ENCODE data around the gene RTN4R. TPM values are rescaled to one million over a fixed set of nuclear protein-coding genes. Genes with fewer than 3 reads are reported as not detected.

The RTN4R gene
- polyA plus RNA-seq, 1 experiment = 0.16 TPM

DNA sequence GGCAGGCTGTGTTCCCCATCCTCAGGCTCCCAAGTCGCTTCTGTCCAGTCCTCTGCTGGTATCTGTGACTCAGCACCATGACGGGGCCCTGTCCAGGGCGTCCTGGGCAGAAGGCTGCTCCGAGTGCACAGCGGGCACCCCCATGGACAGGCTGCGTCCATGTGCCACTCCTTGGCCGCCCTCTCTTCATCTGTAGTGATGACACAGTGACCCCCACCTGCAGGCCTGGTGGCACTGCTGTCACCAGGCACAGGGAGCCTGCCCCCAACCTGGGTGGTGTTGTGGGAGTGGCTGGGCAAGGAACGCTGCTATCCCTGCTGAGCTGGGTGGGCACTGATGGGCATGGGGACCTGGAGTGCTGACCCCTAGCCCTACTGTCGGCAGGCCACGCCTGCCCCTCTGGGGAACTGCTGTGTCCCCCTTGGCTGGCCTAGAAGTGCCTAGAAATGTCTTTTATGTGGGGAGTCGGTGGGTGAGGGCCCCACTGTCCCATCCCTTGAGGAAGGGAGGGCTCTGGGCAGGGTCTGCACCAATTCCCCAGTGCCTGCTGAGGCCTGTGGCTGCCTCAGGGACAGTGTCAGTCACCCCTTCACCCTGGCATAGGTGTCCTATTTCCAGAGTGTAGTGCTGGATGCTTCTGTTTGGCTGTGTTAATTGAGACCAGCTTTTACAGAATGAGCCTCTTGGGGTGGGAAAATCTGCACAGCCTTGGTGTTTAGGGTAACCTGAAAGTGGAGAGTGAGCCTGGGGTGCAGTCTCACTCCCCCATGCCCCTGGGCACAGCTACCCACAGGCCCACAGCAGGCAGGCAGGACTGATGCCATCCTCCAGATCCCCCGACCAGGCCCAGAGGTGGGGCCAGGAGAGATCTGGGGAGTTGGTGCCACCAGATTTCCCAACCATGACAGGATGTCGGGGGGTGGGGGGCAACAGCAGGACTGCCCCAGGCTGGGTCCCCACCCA is 34.5 kb downstream of the RTN4R start:
- no peaks in the 10 kb centered on the region; the same call in 1 of the 2 replicates for H3K9me3 ChIP-seq (ENCODE audit: control insufficient read depth, insufficient read depth, low read length)
- no peak overlapping the region for H3K27ac ChIP-seq (ENCODE audit: low read depth, low read length)
- POLR2A ChIA-PET = no interaction called here
- TF ChIP-seq, protein P1, sequence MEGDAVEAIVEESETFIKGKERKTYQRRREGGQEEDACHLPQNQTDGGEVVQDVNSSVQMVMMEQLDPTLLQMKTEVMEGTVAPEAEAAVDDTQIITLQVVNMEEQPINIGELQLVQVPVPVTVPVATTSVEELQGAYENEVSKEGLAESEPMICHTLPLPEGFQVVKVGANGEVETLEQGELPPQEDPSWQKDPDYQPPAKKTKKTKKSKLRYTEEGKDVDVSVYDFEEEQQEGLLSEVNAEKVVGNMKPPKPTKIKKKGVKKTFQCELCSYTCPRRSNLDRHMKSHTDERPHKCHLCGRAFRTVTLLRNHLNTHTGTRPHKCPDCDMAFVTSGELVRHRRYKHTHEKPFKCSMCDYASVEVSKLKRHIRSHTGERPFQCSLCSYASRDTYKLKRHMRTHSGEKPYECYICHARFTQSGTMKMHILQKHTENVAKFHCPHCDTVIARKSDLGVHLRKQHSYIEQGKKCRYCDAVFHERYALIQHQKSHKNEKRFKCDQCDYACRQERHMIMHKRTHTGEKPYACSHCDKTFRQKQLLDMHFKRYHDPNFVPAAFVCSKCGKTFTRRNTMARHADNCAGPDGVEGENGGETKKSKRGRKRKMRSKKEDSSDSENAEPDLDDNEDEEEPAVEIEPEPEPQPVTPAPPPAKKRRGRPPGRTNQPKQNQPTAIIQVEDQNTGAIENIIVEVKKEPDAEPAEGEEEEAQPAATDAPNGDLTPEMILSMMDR (IDR thresholded peaks at IDR 0.05; ENCODE audit: low read depth, low read length) = no peak
- no peak overlapping the region for H3K4me3 ChIP-seq (ENCODE audit: low read depth, low read length)
- DNase-seq (ENCODE audit: low read depth, low spot score) = no peak
- CTCF ChIA-PET = no interaction called here
- H3K27me3 ChIP-seq (ENCODE audit: control insufficient read depth, insufficient read depth, low read length) = peaks cover 55% of the 10 kb centered on the region

DNA sequence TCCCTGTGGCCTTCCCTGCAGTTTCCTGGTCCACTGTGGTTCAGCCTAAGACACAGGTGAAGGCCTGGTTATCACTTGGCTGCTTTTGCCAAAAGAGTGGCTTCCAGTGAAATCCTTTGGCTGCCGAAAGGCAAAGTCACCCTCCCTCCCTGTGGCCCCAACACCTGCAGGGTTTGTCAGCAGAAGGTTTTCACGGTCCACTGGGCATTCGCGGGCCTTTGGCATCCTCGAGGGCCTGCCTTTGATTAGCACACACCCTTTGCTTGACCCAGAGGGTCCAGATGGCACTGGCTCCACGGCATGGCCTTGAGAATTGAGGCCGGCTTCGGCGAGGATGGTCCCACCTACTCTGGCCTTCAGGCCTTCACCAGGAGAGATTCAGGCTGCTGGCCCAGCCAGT is 35.3 kb downstream of the RTN4R start:
- ChIA-PET POLR2A (no interaction called here), CTCF (no interaction called here)
- H3K27me3 ChIP-seq (ENCODE audit: control insufficient read depth, insufficient read depth, low read length) = peaks cover 60% of the 10 kb centered on the region
- H3K27ac ChIP-seq (ENCODE audit: low read depth, low read length) = no peak overlapping the region
- no peak for DNase-seq (ENCODE audit: low read depth, low spot score)
- TF ChIP-seq, protein P1 (IDR thresholded peaks at IDR 0.05; ENCODE audit: low read depth, low read length) = no peak
- H3K4me3 ChIP-seq (ENCODE audit: low read depth, low read length) = no peak overlapping the region
- no peaks in the 10 kb centered on the region; the same call in 1 of the 2 replicates for H3K9me3 ChIP-seq (ENCODE audit: control insufficient read depth, insufficient read depth, low read length)

DNA sequence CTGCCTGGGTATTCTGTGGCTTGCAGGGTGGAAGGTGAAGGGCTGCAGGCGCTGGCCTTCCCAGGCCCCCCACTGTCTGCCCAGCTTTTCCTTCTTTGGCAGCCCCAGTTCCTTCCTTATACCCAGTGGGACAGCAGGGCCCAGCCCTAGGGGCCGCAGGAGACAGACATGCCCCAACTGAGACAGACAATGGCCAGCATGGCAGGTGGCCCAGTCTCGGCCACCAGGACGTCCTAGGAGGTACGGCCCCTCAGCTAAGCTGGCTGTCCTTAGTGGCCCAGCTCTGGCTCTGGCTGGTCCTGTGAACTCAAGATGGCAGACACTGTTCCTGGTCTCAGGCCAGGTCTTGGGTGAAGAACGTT is 35.9 kb downstream of the RTN4R start:
- no peak for DNase-seq (ENCODE audit: low read depth, low spot score)
- peaks cover 60% of the 10 kb centered on the region for H3K27me3 ChIP-seq (ENCODE audit: control insufficient read depth, insufficient read depth, low read length)
- H3K9me3 ChIP-seq (ENCODE audit: control insufficient read depth, insufficient read depth, low read length) = no peaks in the 10 kb centered on the region; the same call in 1 of the 2 replicates
- POLR2A ChIA-PET = no interaction called here
- CTCF ChIA-PET = no interaction called here
- TF ChIP-seq, protein P1 (IDR thresholded peaks at IDR 0.05; ENCODE audit: low read depth, low read length) = no peak
- no peak overlapping the region for H3K4me3 ChIP-seq (ENCODE audit: low read depth, low read length)
- no peak overlapping the region for H3K27ac ChIP-seq (ENCODE audit: low read depth, low read length)

DNA sequence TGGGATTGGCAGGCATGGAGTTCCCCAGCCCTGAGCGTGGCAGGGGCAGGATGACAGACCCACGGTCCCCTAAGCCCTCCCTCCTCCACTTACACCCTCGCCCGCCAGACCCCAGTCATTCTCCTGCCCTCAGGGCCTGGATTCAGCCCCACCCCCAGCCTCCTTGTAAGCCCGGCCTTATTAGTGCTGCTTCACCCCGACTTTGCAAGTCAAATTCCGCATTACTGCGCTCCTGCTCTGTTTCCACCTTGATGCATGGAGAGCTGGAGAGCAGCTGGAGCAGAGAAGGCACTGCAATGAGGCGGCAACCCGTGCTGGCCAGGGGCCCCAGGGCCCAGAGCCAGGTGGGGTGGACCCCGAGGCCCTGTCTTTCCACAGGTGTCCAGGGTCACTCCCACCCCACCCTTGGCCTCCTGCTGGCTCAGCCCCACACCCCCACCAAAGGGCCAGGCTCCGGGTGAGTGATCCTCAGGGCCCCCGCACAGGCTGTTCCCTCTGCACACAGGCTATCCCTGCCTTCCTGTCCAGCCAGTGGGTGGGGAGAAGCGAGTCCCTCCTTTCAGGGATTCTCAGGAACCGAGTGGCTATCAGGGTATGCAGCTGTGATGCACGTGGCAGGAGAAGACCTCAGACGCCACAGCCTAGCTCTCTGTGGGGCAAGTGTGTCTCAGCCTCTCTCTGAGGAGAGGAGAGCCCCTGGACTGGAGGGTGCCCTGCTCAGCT is 36.4 kb downstream of the RTN4R start:
- Histone ChIP-seq H3K27ac (ENCODE audit: low read depth, low read length) (no peak overlapping the region), H3K9me3 (ENCODE audit: control insufficient read depth, insufficient read depth, low read length) (no peaks in the 10 kb centered on the region; the same call in 1 of the 2 replicates), H3K27me3 (ENCODE audit: control insufficient read depth, insufficient read depth, low read length) (peaks cover 57% of the 10 kb centered on the region), H3K4me3 (ENCODE audit: low read depth, low read length) (no peak overlapping the region)
- ChIA-PET CTCF (no interaction called here), POLR2A (no interaction called here)
- TF ChIP-seq, protein P1 (IDR thresholded peaks at IDR 0.05; ENCODE audit: low read depth, low read length) = no peak
- no peak for DNase-seq (ENCODE audit: low read depth, low spot score)

Measured in AG04450 (cell line).